22Rv1 (cell line): ENCODE measurements around the gene CREBL2.

ENCODE experiments used
- ZFX ChIP-seq: fragments of 450-650 bp; IDR thresholded peaks from 2 replicates; pipeline ENCODE4 v1.6.1; 2017; ENCODE audit warnings: antibody characterized with exemption, borderline replicate concordance
- TF ChIP-seq, protein P1 (sequence below): fragments of 450-650 bp; IDR thresholded peaks from 2 replicates; pipeline ENCODE4 v1.5.1; 2017; ENCODE audit warnings: mild to moderate bottlenecking

DNA sequence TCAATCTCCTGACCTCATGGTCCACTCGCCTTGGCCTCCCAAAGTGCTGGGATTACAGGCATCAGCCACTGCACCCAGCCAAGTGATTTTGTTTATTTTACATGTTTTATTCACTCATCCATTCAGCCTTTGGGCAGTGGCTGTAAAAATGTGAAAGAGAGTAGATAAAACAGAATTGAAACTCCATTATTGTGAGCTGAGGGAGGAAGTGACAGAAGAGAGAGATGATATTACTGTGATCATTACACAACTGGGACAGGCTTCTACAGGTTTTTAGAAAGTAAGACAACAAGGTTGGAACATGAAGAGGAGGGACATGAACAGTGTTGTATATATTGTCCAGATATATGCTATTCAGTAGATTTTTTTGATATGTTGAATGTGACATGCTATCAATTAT, 25.0 kb downstream of the CREBL2 start:
- TF ChIP-seq ZFX, result no peak
- TF ChIP-seq, protein P1, sequence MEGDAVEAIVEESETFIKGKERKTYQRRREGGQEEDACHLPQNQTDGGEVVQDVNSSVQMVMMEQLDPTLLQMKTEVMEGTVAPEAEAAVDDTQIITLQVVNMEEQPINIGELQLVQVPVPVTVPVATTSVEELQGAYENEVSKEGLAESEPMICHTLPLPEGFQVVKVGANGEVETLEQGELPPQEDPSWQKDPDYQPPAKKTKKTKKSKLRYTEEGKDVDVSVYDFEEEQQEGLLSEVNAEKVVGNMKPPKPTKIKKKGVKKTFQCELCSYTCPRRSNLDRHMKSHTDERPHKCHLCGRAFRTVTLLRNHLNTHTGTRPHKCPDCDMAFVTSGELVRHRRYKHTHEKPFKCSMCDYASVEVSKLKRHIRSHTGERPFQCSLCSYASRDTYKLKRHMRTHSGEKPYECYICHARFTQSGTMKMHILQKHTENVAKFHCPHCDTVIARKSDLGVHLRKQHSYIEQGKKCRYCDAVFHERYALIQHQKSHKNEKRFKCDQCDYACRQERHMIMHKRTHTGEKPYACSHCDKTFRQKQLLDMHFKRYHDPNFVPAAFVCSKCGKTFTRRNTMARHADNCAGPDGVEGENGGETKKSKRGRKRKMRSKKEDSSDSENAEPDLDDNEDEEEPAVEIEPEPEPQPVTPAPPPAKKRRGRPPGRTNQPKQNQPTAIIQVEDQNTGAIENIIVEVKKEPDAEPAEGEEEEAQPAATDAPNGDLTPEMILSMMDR, result no peak
